ENCODE results near the gene OR7A5. TPM values are rescaled to one million over a fixed set of nuclear protein-coding genes. Genes with fewer than 3 reads are reported as not detected.

Gene OR7A5
- total and polyA plus RNA-seq, 2 experiments from 2014 or later = not detected

- TF ChIP-seq EZH2phosphoT487 (IDR thresholded peaks at IDR 0.05; ENCODE audit: insufficient read depth, low read depth) = no peak
- no peak for TF ChIP-seq EZH2 (IDR thresholded peaks at IDR 0.05; ENCODE audit: insufficient read depth, poor library complexity, severe bottlenecking)
- 29 to 44% methylated on average over 2 of the region's 2 CpGs for WGBS, 2 experiments (ENCODE audit: low coverage in 1 of 2, low lambda C conversion rate in 2 of 2, missing lambda C conversion rate in 2 of 2)
Measured at GRCh38 chr19:14814982-14815652, 19.9 kb downstream of the OR7A5 start.

GRCh38 chr19:14809272-14810057, 25.5 kb downstream of the OR7A5 start:
- H3K4me1 ChIP-seq (ENCODE audit: insufficient read depth) = no peaks in the 10 kb centered on the region
- TF ChIP-seq EZH2phosphoT487 (IDR thresholded peaks at IDR 0.05; ENCODE audit: insufficient read depth, low read depth) (no peak), EZH2 (IDR thresholded peaks at IDR 0.05; ENCODE audit: insufficient read depth, poor library complexity, severe bottlenecking) (no peak)
- no peaks in the 10 kb centered on the region for H3F3A ChIP-seq (ENCODE audit: insufficient read depth)
- H3K9ac ChIP-seq = no peak overlapping the region
- H3K4me3 ChIP-seq = no peak overlapping the region
- no peaks in the 10 kb centered on the region for H3K79me2 ChIP-seq (ENCODE audit: insufficient read depth)
- H3K4me2 ChIP-seq (ENCODE audit: unreplicated experiment) = no peak overlapping the region
- in situ Hi-C loops (cut with MboI) = no loop called here
- H3K27ac ChIP-seq = no peak overlapping the region
- no peaks in the 10 kb centered on the region for H3K9me2 ChIP-seq (ENCODE audit: insufficient read depth)
- H3K9me3 ChIP-seq (ENCODE audit: low read depth) = no peaks in the 10 kb centered on the region
- no peak overlapping the region for H2AFZ ChIP-seq
- H3K36me3 ChIP-seq (ENCODE audit: low read depth) = no peaks in the 10 kb centered on the region
- 13 to 15% methylated on average over 9 of the region's 9 CpGs for WGBS, 2 experiments (ENCODE audit: low coverage in 1 of 2, low lambda C conversion rate in 2 of 2, missing lambda C conversion rate in 2 of 2)
- H4K20me1 ChIP-seq (ENCODE audit: insufficient read depth) = no peaks in the 10 kb centered on the region
- no peak for DNase-seq
- no peaks in the 10 kb centered on the region; the same call in 1 of the 2 replicates for H3K27me3 ChIP-seq (replicated peaks; ENCODE audit: insufficient read depth)

More at GRCh38 chr19:14814982-14815652, 19.9 kb downstream of the OR7A5 start:
- Histone ChIP-seq H3K36me3 (ENCODE audit: low read depth) (no peaks in the 10 kb centered on the region), H3K4me3 (no peak overlapping the region), H3K4me2 (ENCODE audit: unreplicated experiment) (no peak overlapping the region), H3K9me2 (ENCODE audit: insufficient read depth) (no peaks in the 10 kb centered on the region), H3K79me2 (ENCODE audit: insufficient read depth) (no peaks in the 10 kb centered on the region), H3K27me3 (replicated peaks; ENCODE audit: insufficient read depth) (no peaks in the 10 kb centered on the region), H4K20me1 (ENCODE audit: insufficient read depth) (no peaks in the 10 kb centered on the region), H3K9ac (no peak overlapping the region), H3F3A (ENCODE audit: insufficient read depth) (no peaks in the 10 kb centered on the region), H2AFZ (no peak overlapping the region), H3K4me1 (ENCODE audit: insufficient read depth) (no peaks in the 10 kb centered on the region), H3K27ac (no peak overlapping the region), H3K9me3 (ENCODE audit: low read depth) (no peaks in the 10 kb centered on the region)
- in situ Hi-C loops (cut with MboI) = no loop called here
- no peak for DNase-seq

- no peaks in the 10 kb centered on the region for H3K9me2 ChIP-seq (ENCODE audit: insufficient read depth)
- no peaks in the 10 kb centered on the region for H3K9me3 ChIP-seq (ENCODE audit: low read depth)
- H3K79me2 ChIP-seq (ENCODE audit: insufficient read depth) = no peaks in the 10 kb centered on the region
- no peak for DNase-seq
- no peaks in the 10 kb centered on the region for H3K36me3 ChIP-seq (ENCODE audit: low read depth)
- H3K4me2 ChIP-seq (ENCODE audit: unreplicated experiment) = no peak overlapping the region
- no peaks in the 10 kb centered on the region for H3K4me1 ChIP-seq (ENCODE audit: insufficient read depth)
- in situ Hi-C loops (cut with MboI) = no loop called here
- H3F3A ChIP-seq (ENCODE audit: insufficient read depth) = no peaks in the 10 kb centered on the region
- no peak overlapping the region for H3K27ac ChIP-seq
- H4K20me1 ChIP-seq (ENCODE audit: insufficient read depth) = no peaks in the 10 kb centered on the region
- no peak overlapping the region for H2AFZ ChIP-seq
- 50 to 61% methylated on average over 3 of the region's 3 CpGs for WGBS, 2 experiments (ENCODE audit: low coverage in 1 of 2, low lambda C conversion rate in 2 of 2, missing lambda C conversion rate in 2 of 2)
- H3K4me3 ChIP-seq = no peak overlapping the region
- TF ChIP-seq EZH2 (IDR thresholded peaks at IDR 0.05; ENCODE audit: insufficient read depth, poor library complexity, severe bottlenecking) (no peak), EZH2phosphoT487 (IDR thresholded peaks at IDR 0.05; ENCODE audit: insufficient read depth, low read depth) (no peak)
- no peak overlapping the region for H3K9ac ChIP-seq
- peaks cover 8% of the 10 kb centered on the region; the same call in 1 of the 2 replicates for H3K27me3 ChIP-seq (replicated peaks; ENCODE audit: insufficient read depth)
Measured at GRCh38 chr19:14804765-14805164, 30.2 kb downstream of the OR7A5 start.

DNA sequence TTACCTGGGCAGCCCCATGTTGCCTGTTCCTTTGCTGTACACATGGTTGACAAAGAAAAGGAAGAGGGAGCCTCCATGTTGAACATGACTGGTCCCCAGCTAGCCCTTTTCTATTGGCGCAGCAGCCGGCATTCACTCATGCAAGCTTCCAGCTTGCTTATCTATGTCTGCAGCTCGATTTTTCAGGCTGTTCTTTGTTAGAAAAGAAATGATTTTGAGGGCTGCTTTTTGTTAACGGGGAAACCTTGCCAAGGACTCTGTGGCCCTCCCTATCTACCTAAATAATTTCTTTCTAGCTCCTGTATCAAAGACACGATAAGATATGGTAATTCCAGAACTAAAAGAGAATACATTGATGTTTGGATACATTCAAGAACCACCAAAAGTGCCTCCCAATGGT, 36.2 kb downstream of the OR7A5 start:
- no peak overlapping the region for H3K4me2 ChIP-seq (ENCODE audit: unreplicated experiment)
- no peaks in the 10 kb centered on the region for H3K9me3 ChIP-seq (ENCODE audit: low read depth)
- H3K9ac ChIP-seq = no peak overlapping the region
- H3K9me2 ChIP-seq (ENCODE audit: insufficient read depth) = no peaks in the 10 kb centered on the region
- no peak for DNase-seq
- 0 out of 2 replicates have a peak, but pooled peaks cover 8% of the 10 kb centered on the region for H3K27me3 ChIP-seq (replicated peaks; ENCODE audit: insufficient read depth)
- 29 to 30% methylated on average over 5 of the region's 5 CpGs for WGBS, 2 experiments (ENCODE audit: low coverage in 1 of 2, low lambda C conversion rate in 2 of 2, missing lambda C conversion rate in 2 of 2)
- H3K36me3 ChIP-seq (ENCODE audit: low read depth) = no peaks in the 10 kb centered on the region
- H4K20me1 ChIP-seq (ENCODE audit: insufficient read depth) = no peaks in the 10 kb centered on the region
- in situ Hi-C loops (cut with MboI) = no loop called here
- H3K4me3 ChIP-seq = no peak overlapping the region
- no peaks in the 10 kb centered on the region for H3K79me2 ChIP-seq (ENCODE audit: insufficient read depth)
- H3K4me1 ChIP-seq (ENCODE audit: insufficient read depth) = no peaks in the 10 kb centered on the region
- TF ChIP-seq EZH2 (IDR thresholded peaks at IDR 0.05; ENCODE audit: insufficient read depth, poor library complexity, severe bottlenecking) (no peak), EZH2phosphoT487 (IDR thresholded peaks at IDR 0.05; ENCODE audit: insufficient read depth, low read depth) (no peak)
- no peak overlapping the region for H2AFZ ChIP-seq
- H3K27ac ChIP-seq = no peak overlapping the region
- H3F3A ChIP-seq (ENCODE audit: insufficient read depth) = no peaks in the 10 kb centered on the region

Measured in GM23248 (cell line).